Gastroesophageal sphincter (tissue), 4 donors: ENCODE data around the gene SNX3. TPM values are rescaled to one million over a fixed set of nuclear protein-coding genes. Genes with fewer than 3 reads are reported as not detected.
"Not testable (repeated sequence)": the region's sequence is repeated elsewhere in the genome, so short reads cannot be mapped to it uniquely, and the experiment has no call there.

Experiments
- ATAC-seq: fragments of 150-250 bp; one replicate; pipeline ENCODE4 v1.9.1; 2016; ENCODE audit warnings: mild to moderate bottlenecking, moderate library complexity
- H3K27ac ChIP-seq, 4 donors: fragments of 200-600 bp; sonication (generic) in 3 of 4; 1 replicate in 3 of 4; 2 replicates in 1 of 4; pipeline ENCODE4 v1.5.1; 2016 to 2019
- H3K27me3 ChIP-seq: fragments of 200-600 bp; sonication (generic); one replicate; pipeline ENCODE4 v1.5.1; 2019
- H3K36me3 ChIP-seq, 2 donors: fragments of 200-600 bp; sonication (generic); one replicate each; pipeline ENCODE4 v1.5.1; 2019; ENCODE audit warnings: control low read depth in 1 of 2
- H3K4me1 ChIP-seq, 3 donors: fragments of 200-600 bp; sonication (generic); 1 replicate in 2 of 3; 2 replicates in 1 of 3; pipeline ENCODE4 v1.5.1; 2016 to 2019; ENCODE audit warnings: control low read depth in 2 of 3
- H3K4me3 ChIP-seq, 2 donors: fragments of 200-600 bp; sonication (generic); one replicate each; pipeline ENCODE4 v1.5.1; 2019; ENCODE audit warnings: mild to moderate bottlenecking in 1 of 2, moderate library complexity in 1 of 2
- H3K9me3 ChIP-seq, 3 donors: fragments of 200-600 bp; sonication (generic); one replicate each; pipeline ENCODE4 v1.5.1; 2017 to 2019; ENCODE audit warnings: control low read depth in 2 of 3
- EP300 ChIP-seq: sonication (generic); formaldehyde crosslinking; IDR thresholded peaks from one replicate; pipeline ENCODE4 v1.6.1; 2017; ENCODE audit warnings: antibody characterized with exemption, mild to moderate bottlenecking
- POLR2A ChIP-seq, 2 donors: fragments of 450-650 bp; IDR thresholded peaks; one replicate each; pipeline ENCODE4 v1.6.1; 2017; ENCODE audit warnings: antibody characterized with exemption in 2 of 2, mild to moderate bottlenecking in 2 of 2, moderate library complexity in 1 of 2
- POLR2AphosphoS5 ChIP-seq: sonication (generic); formaldehyde crosslinking; IDR thresholded peaks from one replicate; pipeline ENCODE4 v1.6.1; 2017; ENCODE audit warnings: antibody characterized with exemption
- WGBS, 2 donors: methylation state at CpG; one replicate each; pipeline ENCODE4 v1.1.5; 2018; ENCODE audit warnings: low coverage in 1 of 2; 5-methylcytosine and 5-hydroxymethylcytosine counted together
- total RNA-seq, 4 donors: library from RNA; depleted of rRNA; stranded (reverse); fragments of >200 nt; gene quantifications; one replicate each; pipeline ENCODE4 v1.1.0, GENCODE V29; 2016
- TF ChIP-seq, protein P1 (sequence below), 4 experiments: fragments of 200-600 bp in 2 of 4; fragments of 450-650 bp in 2 of 4; sonication (generic) in 1 of 4; IDR thresholded peaks; one replicate each; pipeline ENCODE4 v1.5.1; 2017 to 2019; ENCODE audit warnings: antibody characterized with exemption in 4 of 4, mild to moderate bottlenecking in 2 of 4, moderate library complexity in 2 of 4

SNX3 gene
- total RNA-seq, 4 donors from 2014 or later: 141 to 183 (median 160) TPM

GRCh38 chr6:108277831-108278230 lies 17.0 kb upstream of the SNX3 start:
- H3K27me3 ChIP-seq: no peaks in the 10 kb centered on the region
- WGBS, 2 donors: 64 to 76% methylated on average over 3 of the region's 4 CpGs
- no peak overlapping the region for H3K4me3 ChIP-seq
- no peak for ATAC-seq
- no peak for TF ChIP-seq POLR2A (IDR thresholded peaks at IDR 0.05)
- TF ChIP-seq POLR2AphosphoS5: no peak
- TF ChIP-seq EP300: no peak
- TF ChIP-seq, protein P1, sequence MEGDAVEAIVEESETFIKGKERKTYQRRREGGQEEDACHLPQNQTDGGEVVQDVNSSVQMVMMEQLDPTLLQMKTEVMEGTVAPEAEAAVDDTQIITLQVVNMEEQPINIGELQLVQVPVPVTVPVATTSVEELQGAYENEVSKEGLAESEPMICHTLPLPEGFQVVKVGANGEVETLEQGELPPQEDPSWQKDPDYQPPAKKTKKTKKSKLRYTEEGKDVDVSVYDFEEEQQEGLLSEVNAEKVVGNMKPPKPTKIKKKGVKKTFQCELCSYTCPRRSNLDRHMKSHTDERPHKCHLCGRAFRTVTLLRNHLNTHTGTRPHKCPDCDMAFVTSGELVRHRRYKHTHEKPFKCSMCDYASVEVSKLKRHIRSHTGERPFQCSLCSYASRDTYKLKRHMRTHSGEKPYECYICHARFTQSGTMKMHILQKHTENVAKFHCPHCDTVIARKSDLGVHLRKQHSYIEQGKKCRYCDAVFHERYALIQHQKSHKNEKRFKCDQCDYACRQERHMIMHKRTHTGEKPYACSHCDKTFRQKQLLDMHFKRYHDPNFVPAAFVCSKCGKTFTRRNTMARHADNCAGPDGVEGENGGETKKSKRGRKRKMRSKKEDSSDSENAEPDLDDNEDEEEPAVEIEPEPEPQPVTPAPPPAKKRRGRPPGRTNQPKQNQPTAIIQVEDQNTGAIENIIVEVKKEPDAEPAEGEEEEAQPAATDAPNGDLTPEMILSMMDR (IDR thresholded peaks at IDR 0.05): no peak
- no peaks in the 10 kb centered on the region for H3K4me1 ChIP-seq
- H3K27ac ChIP-seq: no peak overlapping the region
- no peaks in the 10 kb centered on the region for H3K9me3 ChIP-seq
- H3K36me3 ChIP-seq: no peaks in the 10 kb centered on the region

DNA sequence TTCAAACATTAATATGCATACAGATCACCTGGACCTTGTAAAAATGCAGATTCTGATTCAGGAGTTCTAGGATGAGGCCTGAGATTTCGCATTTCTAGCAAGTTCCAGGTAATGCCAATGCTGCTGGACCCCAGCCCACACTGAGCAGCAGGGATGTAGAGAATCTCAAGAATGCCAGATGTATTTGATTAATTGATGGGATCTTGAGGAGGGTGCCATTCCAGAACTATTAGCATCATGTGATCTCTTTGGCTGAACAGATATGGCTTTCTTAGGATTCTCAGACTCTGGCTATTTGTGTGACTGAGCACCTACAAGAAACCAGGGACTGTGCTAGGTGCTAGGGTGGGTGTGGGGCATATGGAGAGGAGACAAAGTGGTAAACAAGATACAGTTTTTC lies 16.5 kb upstream of the SNX3 start:
- H3K27me3 ChIP-seq: no peaks in the 10 kb centered on the region
- 100% methylated on average over 1 of the region's 1 CpG; no CpG with 5 or more reads in 1 of the 2 donors for WGBS, 2 donors
- no peak overlapping the region for H3K27ac ChIP-seq
- no peak overlapping the region for H3K4me3 ChIP-seq
- TF ChIP-seq POLR2A (IDR thresholded peaks at IDR 0.05) (no peak), POLR2AphosphoS5 (no peak), EP300 (no peak)
- TF ChIP-seq, protein P1 (IDR thresholded peaks at IDR 0.05): no peak
- H3K36me3 ChIP-seq: no peaks in the 10 kb centered on the region
- no peak for ATAC-seq
- no peaks in the 10 kb centered on the region for H3K4me1 ChIP-seq
- no peaks in the 10 kb centered on the region for H3K9me3 ChIP-seq

GRCh38 chr6:108275976-108276375 lies 15.1 kb upstream of the SNX3 start:
- H3K4me1 ChIP-seq: no peaks in the 10 kb centered on the region
- no peak for ATAC-seq
- 21 to 48% methylated on average over 2 of the region's 2 CpGs for WGBS, 2 donors
- H3K27me3 ChIP-seq: no peaks in the 10 kb centered on the region
- no peaks in the 10 kb centered on the region for H3K36me3 ChIP-seq
- TF ChIP-seq EP300: no peak
- TF ChIP-seq, protein P1 (IDR thresholded peaks at IDR 0.05): no peak
- no peak for TF ChIP-seq POLR2A (IDR thresholded peaks at IDR 0.05)
- no peak for TF ChIP-seq POLR2AphosphoS5
- no peaks in the 10 kb centered on the region for H3K9me3 ChIP-seq
- H3K4me3 ChIP-seq: no peak overlapping the region
- H3K27ac ChIP-seq: no peak overlapping the region

DNA sequence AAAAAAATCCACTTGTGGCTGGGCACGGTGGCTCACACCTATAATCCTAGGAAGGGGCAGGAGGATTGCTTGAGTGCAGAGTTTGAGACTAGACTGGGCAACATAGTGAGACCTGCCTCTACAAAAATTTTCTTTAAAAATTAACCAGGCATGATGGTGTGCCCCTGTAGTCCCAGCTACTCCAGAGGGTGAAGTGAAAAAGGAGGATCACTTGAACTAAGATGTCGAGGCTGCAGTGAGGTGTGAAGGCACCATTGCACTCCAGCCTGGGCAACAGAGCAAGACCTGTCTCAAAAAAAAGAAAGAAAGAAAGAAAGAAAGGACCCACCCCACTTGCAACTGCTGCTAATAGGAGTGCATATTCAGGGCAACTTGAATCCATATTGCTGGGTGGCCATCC lies 13.7 kb upstream of the SNX3 start:
- Histone ChIP-seq H3K27ac (no peak overlapping the region), H3K27me3 (peaks cover 4% of the 10 kb centered on the region), H3K9me3 (no peaks in the 10 kb centered on the region), H3K4me1 (no peaks in the 10 kb centered on the region), H3K4me3 (no peak overlapping the region), H3K36me3 (no peaks in the 10 kb centered on the region)
- 56 to 70% methylated on average over 2 of the region's 2 CpGs for WGBS, 2 donors
- TF ChIP-seq POLR2A (IDR thresholded peaks at IDR 0.05) (no peak), EP300 (no peak), POLR2AphosphoS5 (no peak)
- TF ChIP-seq, protein P1 (IDR thresholded peaks at IDR 0.05): no peak
- no peak for ATAC-seq

DNA sequence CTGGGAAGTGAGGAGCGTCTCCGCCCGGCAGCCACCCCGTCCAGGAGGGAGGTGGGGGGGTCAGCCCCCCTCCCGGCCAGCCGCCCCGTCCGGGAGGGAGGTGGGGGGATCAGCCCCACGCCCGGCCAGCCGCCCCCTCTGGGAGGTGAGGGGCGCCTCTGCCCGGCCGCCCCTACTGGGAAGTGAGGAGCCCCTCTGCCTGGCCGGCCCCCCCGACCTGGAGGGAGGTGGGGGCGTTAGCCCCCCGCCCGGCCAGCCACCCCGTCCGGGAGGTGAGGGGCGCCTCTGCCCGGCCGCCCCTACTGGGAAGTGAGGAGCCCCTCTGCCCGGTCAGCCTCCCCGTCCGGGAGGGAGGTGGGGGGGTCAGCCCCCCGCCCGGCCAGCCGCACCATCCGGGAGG lies 9.1 kb upstream of the SNX3 start:
- not testable (repeated sequence) for H3K36me3 ChIP-seq, H3K9me3 ChIP-seq, H3K27me3 ChIP-seq, H3K4me3 ChIP-seq, H3K4me1 ChIP-seq, ATAC-seq, H3K27ac ChIP-seq
- WGBS, 2 donors: no CpG with 5 or more reads among the region's 31 CpGs
